ENCODE measurements around the gene MYO19. TPM values are rescaled to one million over a fixed set of nuclear protein-coding genes. Genes with fewer than 3 reads are reported as not detected.

MYO19 gene, protein sequence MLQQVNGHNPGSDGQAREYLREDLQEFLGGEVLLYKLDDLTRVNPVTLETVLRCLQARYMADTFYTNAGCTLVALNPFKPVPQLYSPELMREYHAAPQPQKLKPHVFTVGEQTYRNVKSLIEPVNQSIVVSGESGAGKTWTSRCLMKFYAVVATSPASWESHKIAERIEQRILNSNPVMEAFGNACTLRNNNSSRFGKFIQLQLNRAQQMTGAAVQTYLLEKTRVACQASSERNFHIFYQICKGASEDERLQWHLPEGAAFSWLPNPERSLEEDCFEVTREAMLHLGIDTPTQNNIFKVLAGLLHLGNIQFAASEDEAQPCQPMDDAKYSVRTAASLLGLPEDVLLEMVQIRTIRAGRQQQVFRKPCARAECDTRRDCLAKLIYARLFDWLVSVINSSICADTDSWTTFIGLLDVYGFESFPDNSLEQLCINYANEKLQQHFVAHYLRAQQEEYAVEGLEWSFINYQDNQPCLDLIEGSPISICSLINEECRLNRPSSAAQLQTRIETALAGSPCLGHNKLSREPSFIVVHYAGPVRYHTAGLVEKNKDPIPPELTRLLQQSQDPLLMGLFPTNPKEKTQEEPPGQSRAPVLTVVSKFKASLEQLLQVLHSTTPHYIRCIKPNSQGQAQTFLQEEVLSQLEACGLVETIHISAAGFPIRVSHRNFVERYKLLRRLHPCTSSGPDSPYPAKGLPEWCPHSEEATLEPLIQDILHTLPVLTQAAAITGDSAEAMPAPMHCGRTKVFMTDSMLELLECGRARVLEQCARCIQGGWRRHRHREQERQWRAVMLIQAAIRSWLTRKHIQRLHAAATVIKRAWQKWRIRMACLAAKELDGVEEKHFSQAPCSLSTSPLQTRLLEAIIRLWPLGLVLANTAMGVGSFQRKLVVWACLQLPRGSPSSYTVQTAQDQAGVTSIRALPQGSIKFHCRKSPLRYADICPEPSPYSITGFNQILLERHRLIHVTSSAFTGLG
- 59.9 and 85.1 TPM in 2 replicates for total RNA-seq

DNA sequence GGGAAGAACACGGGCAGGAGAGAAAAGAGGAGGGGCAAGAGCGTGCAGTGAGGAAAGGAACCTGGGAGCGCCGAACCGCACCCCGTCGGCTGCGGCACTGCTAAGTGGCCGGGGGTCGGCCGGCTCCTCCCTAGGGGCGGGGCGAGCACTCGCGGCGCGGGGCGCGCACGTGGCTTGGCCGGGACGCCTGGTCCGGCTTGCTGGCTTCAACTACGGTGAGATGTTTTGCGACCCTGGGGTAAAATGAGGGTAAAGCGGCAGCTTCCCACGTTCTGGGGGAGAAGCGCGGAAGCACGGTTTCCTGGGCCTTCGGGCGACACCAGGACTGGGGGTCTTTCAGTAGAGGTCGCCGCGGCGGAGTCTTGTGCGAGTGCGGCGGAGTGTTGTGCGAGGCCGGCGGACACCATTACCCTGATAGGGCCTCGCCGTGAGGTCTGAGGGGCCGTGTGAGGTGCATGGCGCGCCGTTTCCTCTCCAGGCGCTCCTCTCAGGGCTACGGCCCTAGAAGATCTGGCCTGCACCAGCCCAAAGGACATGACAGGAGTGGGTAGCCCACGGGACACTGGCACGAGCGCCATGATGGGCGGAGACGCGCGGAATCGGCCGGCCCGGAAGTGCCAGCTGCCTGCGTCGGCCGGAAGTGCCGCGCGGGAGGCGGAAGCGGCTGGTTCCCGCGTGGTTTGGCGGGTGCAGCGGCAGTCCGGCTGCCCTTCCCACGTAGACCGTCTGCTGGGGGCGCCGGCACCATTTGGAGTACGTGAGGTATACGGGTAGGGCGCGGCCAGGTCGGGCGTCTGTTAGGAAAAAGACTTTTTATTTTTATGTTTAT is at the start of gene MYO19, which contains the start of gene PIGW:
Gene MYO19 (minus strand): TSS at position 29 of the 829 bp plus-strand sequence. CDS start 2,330 bp downstream, outside the sequence.
Gene PIGW (plus strand): TSS at position 148 of the 829 bp plus-strand sequence. CDS start 2,115 bp downstream, outside the sequence.
- peak; percentile 69 for DNase-seq (ENCODE audit: low read depth, low spot score)

DNA sequence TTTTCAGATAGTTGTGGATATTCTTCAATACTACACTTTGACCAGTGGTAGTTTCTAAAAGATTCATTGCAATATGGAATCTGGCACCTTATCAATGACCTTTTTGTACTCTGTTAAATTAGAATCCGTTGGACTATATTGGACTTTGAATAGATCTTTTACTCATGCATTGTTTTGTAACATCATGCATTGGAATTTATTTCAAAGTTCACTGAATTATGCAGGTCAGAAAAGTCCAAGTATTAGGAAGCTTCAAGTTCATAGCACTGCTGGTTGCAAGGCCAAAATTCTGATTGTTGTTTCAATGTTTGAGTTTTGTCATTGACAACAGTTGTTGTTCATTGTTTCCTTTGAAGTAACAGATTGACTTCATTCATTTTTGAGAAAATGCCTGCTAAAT is 49.1 kb upstream of the MYO19 start:
- DNase-seq (ENCODE audit: low read depth, low spot score) = no peak

DNA sequence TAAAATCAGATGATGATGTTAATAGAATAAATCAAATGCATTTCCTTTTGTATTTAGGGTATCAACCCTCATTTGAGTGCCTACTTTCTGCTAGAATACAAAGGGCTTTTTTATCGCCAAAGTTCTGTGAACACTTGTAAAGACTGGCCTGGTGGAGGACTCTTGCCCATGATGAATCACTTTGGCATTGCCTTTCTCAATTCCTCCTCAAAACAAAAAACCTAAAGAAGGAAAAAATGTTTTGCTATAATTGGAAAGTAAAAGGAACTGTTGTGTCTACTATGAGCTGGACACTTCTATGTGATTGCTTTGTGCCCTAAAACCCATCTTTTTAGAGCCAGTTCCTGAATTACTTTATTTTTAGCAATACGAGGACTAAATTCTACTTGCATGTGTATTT is 44.0 kb upstream of the MYO19 start:
- no peak for DNase-seq (ENCODE audit: low read depth, low spot score)

DNA sequence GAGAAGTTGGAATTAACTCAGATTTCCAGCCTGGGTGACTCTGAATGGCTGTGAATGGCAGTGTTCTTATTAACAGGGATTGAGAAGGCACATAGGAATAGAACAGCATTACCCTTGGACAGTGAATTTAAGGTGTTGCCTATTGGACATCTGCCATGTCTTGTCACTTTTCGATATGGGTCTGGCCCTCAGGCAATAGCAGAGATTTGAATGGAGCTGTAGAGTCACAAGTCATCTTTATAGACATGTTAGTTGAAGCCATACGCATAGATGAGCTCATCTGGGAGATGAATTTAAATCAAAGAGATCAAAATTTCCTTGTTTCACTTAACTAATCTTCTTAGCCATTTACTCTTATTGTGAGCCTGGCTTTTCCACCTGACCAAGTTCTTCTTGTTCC is 42.1 kb upstream of the MYO19 start:
- DNase-seq (ENCODE audit: low read depth, low spot score) = no peak

DNA sequence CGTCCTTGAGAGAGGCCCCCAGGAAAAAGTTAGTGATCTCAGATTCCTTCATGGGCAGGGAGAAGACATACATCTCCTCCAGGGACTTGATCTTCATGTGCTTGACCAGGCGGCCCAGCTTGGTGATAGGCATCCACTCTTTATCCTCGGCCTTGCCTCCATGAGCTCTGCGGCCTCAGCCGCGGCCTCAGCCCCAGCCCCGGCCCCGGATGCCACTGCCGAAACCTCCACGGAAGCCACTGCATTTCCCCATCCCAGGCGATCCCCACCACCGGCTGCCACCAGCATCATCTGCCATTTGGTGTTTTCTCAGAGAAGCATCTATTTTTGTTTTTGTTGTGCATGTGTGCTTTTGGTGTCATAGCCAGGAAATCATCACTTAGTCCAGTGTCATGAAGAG is 40.4 kb upstream of the MYO19 start:
- DNase-seq (ENCODE audit: low read depth, low spot score) = no peak

DNA sequence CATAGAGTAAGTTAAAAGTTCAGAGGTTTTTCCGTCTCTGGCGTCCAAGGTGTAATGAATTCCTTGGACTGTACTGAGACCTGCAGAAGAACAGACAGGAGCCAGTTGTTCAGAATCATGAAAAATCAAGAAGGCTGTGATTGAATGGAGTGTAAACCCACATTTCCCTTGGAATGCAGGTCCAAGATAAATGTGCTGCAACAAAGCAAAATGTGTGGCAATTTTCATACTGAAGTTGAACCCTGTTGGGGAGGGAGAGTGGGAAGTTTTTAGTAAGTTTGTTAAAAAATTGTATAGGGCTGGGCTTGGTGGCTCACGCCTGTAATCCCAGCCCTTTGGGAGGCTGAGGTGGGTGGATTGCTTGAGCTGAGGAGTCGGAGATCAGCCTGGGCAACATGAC is 31.4 kb upstream of the MYO19 start:
- no peak for DNase-seq (ENCODE audit: low read depth, low spot score)

DNA sequence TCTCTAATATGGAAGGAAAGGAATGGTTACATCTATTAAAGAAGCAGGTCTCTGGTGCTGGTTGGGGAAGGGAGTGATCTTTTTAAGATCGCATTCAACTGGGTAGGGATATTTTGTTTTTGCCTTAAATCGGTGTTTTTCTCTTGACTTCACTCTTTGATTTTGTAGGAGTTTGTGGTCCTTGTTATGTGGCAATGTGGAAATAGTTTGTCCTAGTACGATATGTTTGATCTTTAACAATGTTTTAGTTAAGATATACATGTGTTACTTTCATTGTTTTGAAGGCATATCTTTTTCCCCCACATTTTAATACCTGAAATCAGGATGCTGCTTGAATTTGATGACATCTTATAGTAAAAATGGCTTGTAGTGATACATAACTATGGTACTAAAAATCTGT is 18.8 kb upstream of the MYO19 start:
- no peak for DNase-seq (ENCODE audit: low read depth, low spot score)

DNA sequence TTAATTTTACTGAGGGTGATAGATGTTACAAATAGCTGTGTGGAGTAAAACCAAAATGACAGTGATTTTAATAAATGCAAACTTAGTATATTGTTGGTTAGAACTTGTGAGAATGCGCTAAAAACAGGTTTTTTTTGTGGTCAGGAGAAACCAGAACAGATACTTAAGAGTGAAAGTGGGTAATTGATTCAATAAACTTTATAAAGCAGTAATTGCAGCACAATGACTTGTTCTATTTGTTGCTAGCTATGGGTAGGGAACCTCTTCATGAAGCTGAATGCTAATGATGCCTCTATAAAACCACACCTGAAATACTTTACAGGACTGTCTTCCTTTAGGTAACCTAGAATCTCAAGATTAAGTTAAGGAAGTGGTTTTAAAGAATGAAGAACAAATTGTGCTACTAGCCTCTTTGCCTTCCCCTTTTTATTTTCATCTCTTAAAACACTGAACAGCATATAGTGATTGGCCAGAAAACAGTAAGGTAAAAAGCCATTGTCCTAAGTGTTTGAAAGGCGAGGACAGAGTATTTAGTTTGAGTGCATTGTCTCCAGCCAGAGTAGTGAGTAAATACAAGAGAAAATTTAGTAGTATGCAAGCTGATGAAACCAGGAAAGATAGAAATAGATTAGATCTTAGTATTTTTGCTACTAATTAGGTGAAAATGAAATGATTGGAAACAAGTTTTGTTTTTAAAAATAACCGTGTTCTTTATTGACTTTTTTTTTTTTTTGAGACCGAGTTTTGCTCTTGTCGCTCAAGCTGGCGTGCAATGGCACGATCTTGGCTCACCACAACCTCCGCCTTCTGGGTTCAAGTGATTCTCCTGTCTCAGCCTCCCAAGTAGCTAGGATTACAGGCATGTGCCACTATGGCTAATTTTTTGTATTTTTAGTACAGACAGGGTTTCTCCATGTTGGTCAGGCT is 16.1 kb upstream of the MYO19 start:
- DNase-seq (ENCODE audit: low read depth, low spot score) = no peak

DNA sequence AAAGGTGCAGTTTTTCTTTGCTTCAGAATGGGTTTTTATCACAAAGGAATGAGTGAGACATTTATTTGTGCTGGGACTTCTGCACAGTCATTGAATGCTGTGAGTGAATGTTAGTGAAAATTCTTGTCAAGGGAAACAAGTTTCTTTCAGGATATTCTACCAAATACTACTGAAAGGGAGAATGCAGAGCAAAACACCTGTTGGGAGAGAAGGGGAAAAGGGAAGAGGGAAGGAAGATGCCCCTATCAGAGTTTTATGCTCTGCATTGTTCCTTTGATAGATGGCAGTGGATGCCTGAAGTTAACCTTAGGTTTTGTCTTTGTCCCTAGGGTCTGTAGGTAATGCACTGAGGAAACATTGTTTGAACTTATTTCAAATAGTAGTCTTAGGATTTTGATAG is 13.1 kb upstream of the MYO19 start:
- DNase-seq (ENCODE audit: low read depth, low spot score) = no peak

DNA sequence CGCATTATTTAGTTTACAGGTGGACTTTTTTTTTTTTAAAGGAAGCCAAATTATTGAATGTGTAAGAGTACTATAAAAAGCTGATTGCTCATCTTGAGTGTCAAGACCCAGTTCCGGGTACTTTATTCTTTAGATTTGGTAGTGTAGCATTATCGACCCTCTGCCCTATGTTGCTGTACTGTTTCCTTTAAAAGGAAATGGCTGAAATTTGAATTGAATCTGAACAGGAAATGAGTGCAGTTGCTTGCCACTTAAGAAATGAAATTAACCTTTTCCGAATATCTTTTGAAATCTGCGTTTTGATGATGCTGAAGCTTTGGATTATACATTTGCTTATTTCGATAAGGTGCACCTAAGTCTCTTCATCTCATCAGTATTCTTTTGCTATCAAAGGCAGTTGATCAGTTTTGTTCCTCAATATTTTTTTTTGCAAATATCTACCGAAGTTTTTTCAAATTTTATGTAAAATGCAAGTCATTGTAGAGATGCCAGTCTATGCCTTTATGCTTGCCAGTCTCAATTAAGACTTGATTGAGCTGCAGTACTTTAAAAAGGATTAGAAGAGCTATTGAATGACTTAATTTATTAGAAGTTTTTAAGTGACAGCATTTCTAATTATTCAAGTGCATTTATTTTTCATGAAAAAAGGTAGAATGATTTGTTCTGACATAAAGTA is 11.9 kb upstream of the MYO19 start:
- DNase-seq (ENCODE audit: low read depth, low spot score) = peak; percentile 13

DNA sequence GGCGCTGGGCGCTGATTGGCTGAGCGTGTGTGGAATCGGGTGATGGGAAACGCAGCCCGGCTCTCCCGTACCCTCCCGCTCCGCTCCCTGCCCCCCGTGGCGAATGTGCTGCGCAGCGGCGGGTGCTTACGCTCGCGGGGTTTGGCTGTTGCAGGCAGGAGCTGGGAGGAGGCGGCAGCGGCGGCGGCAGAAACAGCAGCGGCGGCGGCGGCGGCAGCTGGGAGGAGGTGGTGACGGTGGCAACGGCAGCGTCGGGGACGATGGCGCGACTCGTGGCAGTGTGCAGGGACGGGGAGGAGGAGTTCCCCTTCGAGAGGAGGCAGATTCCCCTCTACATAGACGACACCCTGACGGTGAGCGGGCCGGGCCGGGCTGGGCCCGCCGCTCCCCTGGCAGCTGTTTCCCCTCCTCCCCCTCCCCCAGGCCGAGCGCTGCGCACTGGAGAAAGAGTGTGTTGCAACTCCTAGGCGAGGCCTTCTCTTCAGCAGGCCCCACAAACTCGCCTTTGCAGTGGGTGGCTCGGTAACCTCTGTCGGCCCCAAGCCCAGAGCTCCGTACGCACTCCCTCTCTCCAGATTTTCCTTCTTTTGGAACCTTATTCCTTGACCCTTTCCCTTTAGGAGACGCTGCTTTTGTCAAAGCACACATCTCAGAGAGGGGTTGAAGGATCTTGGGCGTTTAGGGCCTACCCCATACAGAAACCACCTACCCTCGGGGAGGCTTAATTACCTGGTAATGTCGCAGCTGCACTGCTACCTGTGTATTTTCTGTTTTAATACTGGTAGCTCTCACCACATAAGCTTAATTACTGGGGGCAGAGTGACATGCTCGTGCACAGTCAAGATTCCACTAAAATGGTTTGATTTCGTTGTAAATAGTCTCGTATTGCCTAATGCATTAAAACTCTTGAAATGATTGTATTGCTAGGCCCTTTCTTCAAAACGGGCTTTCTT is 11.1 kb upstream of the MYO19 start:
- DNase-seq (ENCODE audit: low read depth, low spot score) = peak; percentile 86

DNA sequence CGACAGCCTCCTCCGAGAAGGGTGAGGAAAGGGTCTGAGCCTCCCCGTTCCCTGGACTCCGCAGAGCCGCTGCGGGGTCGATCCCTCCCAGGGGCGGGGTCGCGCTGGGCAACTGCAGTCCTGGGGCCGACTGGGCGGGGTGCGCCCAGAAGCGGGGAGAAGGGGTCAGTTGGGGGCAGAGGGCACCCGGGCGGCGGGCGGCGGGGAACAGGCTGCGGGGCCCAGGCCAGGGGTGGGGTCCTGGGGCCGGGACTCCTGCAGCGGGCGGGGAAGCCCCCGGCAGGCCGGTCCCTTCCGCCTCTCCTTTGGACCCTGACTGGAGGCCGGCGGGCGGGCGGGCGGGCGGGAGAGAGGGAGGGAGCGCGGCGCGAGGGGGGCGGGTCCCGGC is 10.4 kb upstream of the MYO19 start:
- no peak for DNase-seq (ENCODE audit: low read depth, low spot score)

DNA sequence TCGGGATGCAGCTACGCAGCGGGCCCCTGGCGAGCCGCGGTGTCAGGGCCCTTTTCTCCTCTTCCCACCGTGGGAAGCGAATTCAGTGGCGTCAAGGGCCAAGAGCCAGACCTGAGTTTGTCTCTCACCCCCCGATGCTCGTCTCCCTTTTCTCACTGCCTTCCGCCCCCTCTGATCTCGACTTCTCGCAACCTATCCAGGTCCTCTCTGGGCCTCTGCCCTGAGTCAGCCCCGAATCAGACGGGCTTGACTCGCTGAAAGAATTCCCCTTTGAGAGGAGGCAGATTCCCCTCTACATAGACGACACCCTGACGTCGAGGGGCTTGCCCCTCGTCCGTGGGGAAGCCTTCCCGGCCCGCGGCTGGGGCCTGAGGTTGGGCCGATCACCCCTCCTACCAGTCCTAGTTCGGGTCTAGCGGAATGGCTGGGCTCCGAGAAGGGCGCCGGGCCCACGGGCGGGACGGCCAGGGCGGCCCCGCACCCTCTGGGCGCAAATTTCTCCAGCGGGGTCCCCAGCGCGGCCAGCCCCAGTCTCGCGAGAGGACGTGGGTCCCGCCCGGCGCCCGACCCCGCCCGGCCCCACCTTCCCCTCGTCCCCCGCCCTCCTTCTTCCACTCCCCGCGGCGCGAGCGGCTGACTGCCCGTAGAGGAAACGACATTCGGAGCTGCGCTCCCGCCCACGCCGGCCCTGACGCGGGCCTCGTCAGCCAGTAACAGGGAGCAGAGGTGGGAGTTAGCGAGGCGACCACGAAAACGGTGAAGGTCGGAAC is 9.8 kb upstream of the MYO19 start, which contains the start of gene GGNBP2:
Gene GGNBP2 (plus strand): TSS at position 613 of the 770 bp plus-strand sequence. CDS start 806 bp downstream, outside the sequence.
- DNase-seq (ENCODE audit: low read depth, low spot score) = peak; percentile 64

DNA sequence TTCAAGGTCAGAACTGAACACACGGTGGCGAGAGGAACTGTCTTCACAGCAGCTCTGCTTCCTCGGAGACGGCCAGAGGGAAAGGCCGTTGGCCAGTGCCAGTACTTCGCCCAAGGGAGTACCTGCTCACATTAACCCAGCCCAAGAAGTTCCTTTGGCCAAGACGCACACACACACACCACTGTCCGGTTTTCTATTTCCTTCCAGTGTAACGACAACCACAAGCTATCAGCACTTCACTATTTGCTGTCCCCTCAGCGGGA is 9.3 kb upstream of the MYO19 start:
- peak; percentile 15 for DNase-seq (ENCODE audit: low read depth, low spot score)

DNA sequence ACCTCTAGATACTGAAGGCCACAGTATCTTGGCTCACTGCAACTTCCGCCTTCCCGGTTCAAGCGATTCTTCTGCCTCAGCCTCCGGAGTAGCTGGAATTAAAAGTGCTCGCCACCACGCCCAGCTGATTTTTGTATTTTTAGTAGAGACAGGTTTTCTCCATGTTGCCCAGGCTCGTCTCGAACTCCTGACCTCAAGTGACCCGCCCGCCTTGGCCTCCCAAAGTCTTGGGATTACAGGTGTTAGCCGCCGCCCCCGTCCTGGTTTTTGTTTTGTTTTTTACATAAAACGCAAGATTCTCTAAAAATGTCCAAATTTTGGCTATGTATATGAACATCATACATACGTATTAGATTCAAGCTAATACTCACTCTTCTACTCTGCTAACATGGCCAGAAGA is 8.1 kb upstream of the MYO19 start:
- no peak for DNase-seq (ENCODE audit: low read depth, low spot score)

DNA sequence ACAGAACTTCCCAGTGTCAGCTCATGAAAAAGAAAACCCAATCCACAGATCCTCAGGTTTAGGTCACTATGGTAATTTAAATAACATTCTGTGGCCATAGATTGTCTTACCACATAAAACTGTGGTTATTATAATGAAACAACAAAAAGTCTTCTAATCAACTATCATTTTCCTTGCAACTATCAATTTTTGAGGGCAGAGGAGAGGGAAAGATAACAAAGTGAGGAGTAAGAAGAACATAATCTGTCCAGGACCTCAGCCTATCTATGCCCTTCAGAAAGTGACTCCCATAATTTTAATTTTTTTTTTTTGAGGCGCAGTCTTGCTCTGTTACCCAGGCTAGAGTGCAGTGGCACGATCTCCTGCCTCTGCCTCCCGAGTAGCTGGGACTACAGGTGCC is 6.0 kb upstream of the MYO19 start:
- no peak for DNase-seq (ENCODE audit: low read depth, low spot score)

DNA sequence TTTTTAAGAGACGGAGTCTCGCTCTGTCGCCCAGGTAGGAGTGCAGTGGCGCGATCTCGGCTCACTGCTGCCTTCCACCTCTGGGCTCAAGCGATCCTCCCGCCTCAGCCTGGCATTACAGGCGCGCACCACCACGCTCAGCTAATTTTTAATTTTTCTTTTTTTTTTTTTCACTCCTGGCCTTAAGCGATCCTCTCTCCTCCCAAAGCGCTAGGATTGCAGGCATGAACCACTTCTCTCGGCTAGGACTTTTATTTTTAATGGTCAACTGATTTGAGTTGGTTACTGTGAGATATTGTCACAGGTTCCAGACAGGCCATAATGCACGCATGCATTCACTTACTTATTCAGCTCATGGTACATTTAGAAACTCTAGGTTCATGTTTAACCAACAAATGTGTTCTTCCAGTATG is 1.0 kb upstream of the MYO19 start:
- DNase-seq (ENCODE audit: low read depth, low spot score) = no peak
